K562 (cell line): ENCODE measurements around the gene RGS19.

Experiments
- FUS ChIP-seq: fragments of 200-400 bp; formaldehyde crosslinking; optimal IDR thresholded peaks from 2 replicates; pipeline ENCODE3; 2017; ENCODE audit warnings: low read depth, low read length
- NFXL1 ChIP-seq: fragments of 450-650 bp; formaldehyde crosslinking; IDR thresholded peaks from 2 replicates; pipeline ENCODE4 v1.4.0; 2021; ENCODE audit warnings: mild to moderate bottlenecking
- POLR2A ChIP-seq: fragments of 450-650 bp; conservative IDR thresholded peaks from 2 replicates; pipeline ENCODE4 v1.6.1; 2016
- SIRT6 ChIP-seq: IDR thresholded peaks from one replicate; pipeline ENCODE4 v1.6.1; 2012; ENCODE audit warnings: low read depth, mild to moderate bottlenecking, control low read depth, inconsistent platforms, low read length, moderate library complexity
- SP1 ChIP-seq: sonication (generic); formaldehyde crosslinking; IDR thresholded peaks from 2 replicates; pipeline ENCODE4 v1.8.1; 2022; ENCODE audit warnings: mild to moderate bottlenecking, missing genetic modification reagents
- ZNF41 ChIP-seq: fragments of 250-450 bp; sonication (Bioruptor Pico); conservative IDR thresholded peaks from 2 replicates; pipeline ENCODE4 v1.4.0; 2020; ENCODE audit warnings: mild to moderate bottlenecking

GRCh38 chr20:64090165-64090564 is 10.8 kb upstream of the RGS19 start:
- TF ChIP-seq SIRT6: no peak
- no peak for TF ChIP-seq NFXL1
- TF ChIP-seq ZNF41: no peak
- no peak for TF ChIP-seq FUS
- no peak for TF ChIP-seq POLR2A
- TF ChIP-seq SP1 (CRISPR knock-in tag): no peak
